C4-2B (cell line): Measurements from ENCODE around the gene CCDC170.

ENCODE experiments used
- ZFX ChIP-seq: fragments of 450-650 bp; IDR thresholded peaks from 2 replicates; pipeline ENCODE4 v1.6.1; 2017
- TF ChIP-seq, protein P1 (sequence below): fragments of 450-650 bp; conservative IDR thresholded peaks from 2 replicates; pipeline ENCODE4 v1.5.1; 2017; ENCODE audit warnings: mild to moderate bottlenecking

DNA sequence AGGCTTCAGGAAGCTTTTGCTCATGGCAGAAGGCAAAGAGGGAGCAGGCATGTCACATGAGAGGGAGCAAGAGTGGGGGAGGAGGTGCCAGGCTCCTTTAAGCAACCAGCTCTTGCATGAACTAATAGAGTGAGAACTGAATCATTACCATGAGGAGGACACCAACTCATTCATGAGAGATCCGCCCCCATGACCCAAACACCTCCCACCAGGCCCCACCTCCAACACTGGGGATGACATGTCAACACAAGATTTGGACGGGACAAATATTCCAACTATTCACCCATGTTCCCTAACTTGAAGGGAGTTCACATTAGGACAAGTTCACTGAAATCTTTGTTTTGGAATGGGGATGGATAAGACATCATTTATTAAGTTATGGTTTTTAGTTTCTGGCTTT, 158.5 kb downstream of the CCDC170 start:
- TF ChIP-seq, protein P1, sequence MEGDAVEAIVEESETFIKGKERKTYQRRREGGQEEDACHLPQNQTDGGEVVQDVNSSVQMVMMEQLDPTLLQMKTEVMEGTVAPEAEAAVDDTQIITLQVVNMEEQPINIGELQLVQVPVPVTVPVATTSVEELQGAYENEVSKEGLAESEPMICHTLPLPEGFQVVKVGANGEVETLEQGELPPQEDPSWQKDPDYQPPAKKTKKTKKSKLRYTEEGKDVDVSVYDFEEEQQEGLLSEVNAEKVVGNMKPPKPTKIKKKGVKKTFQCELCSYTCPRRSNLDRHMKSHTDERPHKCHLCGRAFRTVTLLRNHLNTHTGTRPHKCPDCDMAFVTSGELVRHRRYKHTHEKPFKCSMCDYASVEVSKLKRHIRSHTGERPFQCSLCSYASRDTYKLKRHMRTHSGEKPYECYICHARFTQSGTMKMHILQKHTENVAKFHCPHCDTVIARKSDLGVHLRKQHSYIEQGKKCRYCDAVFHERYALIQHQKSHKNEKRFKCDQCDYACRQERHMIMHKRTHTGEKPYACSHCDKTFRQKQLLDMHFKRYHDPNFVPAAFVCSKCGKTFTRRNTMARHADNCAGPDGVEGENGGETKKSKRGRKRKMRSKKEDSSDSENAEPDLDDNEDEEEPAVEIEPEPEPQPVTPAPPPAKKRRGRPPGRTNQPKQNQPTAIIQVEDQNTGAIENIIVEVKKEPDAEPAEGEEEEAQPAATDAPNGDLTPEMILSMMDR = no peak
- no peak for TF ChIP-seq ZFX
